Activated CD8-positive, alpha-beta memory T cell treated with anti-CD3 and anti-CD28 coated beads for 36 hours (primary cell): Measurements from ENCODE around the gene RABGGTB. TPM values are rescaled to one million over a fixed set of nuclear protein-coding genes. Genes with fewer than 3 reads are reported as not detected.

Experiments used
- total RNA-seq, 2 experiments: library from RNA; stranded (reverse); gene quantifications; one replicate each; pipeline ENCODE4 v1.2.3, GENCODE V29; 2021

The RABGGTB gene
- total RNA-seq, 2 experiments from 2014 or later, result 225 to 231 TPM

Other genes with a start within 250 kb of the RABGGTB start
- gene SLC44A5, start 175.1 kb upstream of the RABGGTB start, total RNA-seq, result under 1 TPM; 0.15 to 0.23 TPM
- gene ACADM, start 61.5 kb upstream of the RABGGTB start, total RNA-seq, result 10 to 100 TPM; 56.4 to 60.6 TPM
- under 1 TPM; 0.55 to 0.61 TPM for gene MSH4, start 10.6 kb downstream of the RABGGTB start, total RNA-seq
- gene ASB17, start 146.1 kb downstream of the RABGGTB start, total RNA-seq, result not detected